ENCODE measurements around the gene NSMCE1.

DNA sequence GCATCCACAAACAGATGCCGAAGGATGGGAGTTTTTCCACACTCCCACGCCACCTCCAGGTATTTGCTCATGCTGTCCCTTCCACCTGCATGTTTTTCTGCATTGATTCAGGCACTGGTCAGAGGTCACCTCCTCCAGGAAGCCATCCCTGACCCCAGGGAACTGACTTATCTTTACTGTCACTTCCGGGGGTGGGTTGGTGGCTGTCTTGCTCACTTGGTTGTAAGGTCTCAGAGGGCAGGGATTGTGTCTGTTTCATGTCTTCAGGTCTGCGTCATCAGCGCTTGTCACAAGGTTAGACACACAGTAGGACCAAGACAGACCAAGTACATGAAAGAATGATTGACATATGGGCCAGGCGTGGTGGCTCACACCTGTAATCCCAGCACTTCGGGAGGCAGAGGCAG lies 43.3 kb upstream of the NSMCE1 start:
- TF ChIP-seq, protein P1, sequence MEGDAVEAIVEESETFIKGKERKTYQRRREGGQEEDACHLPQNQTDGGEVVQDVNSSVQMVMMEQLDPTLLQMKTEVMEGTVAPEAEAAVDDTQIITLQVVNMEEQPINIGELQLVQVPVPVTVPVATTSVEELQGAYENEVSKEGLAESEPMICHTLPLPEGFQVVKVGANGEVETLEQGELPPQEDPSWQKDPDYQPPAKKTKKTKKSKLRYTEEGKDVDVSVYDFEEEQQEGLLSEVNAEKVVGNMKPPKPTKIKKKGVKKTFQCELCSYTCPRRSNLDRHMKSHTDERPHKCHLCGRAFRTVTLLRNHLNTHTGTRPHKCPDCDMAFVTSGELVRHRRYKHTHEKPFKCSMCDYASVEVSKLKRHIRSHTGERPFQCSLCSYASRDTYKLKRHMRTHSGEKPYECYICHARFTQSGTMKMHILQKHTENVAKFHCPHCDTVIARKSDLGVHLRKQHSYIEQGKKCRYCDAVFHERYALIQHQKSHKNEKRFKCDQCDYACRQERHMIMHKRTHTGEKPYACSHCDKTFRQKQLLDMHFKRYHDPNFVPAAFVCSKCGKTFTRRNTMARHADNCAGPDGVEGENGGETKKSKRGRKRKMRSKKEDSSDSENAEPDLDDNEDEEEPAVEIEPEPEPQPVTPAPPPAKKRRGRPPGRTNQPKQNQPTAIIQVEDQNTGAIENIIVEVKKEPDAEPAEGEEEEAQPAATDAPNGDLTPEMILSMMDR (IDR thresholded peaks at IDR 0.05; ENCODE audit: low read length): no peak
- TF ChIP-seq EZH2 (optimal IDR thresholded peaks at IDR 0.05; ENCODE audit: low read depth, low read length) (no peak), EZH2phosphoT487 (IDR thresholded peaks at IDR 0.05; ENCODE audit: low read length) (no peak)
